ENCODE measurements around the gene PLA2G2C. TPM values are rescaled to one million over a fixed set of nuclear protein-coding genes. Genes with fewer than 3 reads are reported as not detected.
"Not testable (repeated sequence)": the region's sequence is repeated elsewhere in the genome, so short reads cannot be mapped to it uniquely, and the experiment has no call there.

Gene PLA2G2C
- polyA plus RNA-seq, 5 donors, result 0.06 to 0.13 (median 0.10) TPM; not detected in 1

DNA sequence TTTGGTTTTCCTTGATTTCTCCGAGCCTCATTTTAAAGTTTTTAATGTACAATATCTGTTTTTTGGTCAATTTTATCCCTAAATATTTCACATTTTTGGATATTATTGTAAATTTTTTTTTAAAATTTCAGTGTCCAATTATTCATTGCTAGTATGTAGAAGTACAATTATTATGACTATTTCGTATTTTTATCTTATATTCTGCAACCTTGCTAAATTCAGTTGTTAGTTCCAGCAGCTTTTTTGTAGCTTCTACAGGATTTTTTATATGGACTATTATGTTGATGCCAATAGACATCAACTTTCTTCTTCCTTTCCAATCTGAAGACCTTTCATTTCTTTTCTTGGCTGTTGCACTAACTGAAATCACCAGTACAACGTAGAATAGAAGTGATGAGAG lies 51.3 kb downstream of the PLA2G2C start:
- DNase-seq, result no peak

DNA sequence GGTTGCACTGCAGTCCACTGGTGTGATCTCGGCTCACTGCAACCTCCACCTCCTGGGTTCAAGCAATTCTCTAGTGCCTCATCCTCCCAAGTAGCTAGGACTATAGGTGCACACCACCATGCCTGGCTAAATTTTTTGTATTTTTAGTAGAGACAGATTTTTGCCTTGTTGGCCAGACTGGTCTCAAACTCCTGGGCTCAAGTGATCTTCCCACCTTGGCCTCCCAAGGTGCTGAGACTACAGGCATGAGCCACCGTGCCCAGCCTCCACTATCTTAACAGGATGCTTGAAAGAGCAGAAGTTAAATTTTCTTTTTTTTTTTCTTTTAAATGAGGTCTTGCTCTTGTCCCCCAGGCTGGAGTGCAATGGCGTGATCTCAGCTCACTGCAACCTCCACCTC lies 55.8 kb downstream of the PLA2G2C start:
- DNase-seq, result not testable (repeated sequence)

DNA sequence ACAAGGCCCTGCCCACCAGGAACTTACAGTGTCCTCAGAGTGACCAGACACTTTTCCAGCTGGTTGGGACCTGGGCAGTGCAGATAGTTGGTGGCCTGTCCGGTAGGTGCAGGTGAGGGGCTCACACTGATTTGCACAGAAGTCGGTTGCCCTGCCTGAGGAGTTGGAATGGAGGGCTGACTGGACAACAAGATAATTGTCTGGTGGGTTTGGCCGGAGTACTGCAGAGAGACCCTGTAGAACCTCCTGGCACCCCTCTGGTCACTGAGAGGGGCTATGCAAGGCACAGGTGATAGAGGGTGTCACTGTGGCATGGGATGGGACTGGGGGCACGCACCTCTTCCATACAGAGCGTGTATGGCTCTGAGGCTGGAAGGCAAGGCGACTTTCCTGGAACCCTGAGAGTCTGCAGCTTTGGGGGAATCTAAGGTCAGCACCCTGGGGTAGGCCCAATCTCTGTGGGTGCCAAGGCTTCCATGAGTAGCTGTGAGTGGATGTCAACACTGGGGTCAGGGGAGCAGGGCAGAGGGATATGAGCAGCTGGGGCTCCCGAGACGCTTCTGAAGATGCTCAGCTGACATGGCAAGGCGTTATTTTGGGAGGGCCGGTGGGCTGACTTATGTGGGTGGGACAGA lies 59.4 kb downstream of the PLA2G2C start:
- DNase-seq, result no peak

DNA sequence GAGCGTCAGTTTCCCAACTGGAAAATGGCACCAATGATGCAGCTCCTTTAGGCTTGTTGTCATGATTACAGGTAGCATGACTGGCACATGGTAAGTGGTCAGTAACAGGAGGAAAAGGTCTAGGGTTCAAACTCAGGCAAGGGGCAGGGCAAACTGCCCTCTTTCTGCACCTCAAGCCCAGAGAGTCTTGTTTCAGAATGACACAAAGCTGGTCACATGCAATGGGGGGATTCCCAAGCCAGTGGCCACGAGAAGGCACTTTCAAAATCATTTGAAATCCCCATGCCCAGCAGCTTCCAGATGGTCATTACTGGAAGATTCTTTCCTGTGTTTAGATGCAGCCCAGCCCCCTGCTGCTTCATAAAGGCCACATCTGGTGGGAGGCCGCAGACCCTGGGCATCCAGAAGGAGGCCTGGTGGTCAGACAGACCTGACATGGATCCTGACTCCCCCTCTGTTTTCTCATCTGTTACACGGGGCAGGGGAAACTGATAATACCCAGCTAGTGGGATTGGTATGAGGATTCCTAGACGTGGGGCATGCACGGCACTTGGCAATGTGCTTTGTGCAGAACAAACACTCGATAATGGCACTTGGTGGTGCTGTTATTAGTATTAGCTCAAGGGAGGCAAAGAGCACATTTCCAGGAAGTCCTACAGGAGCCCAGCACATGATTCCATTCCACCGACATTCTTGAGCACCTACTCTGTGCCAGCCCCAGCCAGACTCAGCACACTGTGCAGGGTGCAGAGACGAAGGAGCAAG lies 60.1 kb downstream of the PLA2G2C start:
- DNase-seq, result no peak

DNA sequence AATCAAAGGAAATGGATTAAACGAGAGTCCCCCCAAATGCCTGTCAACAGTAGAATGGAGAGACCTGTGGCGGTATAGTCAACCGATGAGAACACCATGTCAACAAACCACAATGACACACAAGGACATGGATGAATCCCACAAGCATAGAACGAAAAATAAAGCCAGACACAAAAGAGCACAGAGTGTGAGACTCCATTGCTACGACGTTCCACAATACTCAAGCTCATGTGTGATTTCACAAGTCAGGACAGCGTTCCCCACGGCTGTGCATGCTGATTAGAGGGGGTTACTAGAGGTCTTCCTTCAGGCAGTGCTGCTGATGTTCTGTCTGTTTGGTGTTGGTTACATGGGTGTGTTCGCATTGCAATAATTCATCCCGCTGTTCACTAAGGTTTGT lies 61.2 kb downstream of the PLA2G2C start:
- no peak for DNase-seq

DNA sequence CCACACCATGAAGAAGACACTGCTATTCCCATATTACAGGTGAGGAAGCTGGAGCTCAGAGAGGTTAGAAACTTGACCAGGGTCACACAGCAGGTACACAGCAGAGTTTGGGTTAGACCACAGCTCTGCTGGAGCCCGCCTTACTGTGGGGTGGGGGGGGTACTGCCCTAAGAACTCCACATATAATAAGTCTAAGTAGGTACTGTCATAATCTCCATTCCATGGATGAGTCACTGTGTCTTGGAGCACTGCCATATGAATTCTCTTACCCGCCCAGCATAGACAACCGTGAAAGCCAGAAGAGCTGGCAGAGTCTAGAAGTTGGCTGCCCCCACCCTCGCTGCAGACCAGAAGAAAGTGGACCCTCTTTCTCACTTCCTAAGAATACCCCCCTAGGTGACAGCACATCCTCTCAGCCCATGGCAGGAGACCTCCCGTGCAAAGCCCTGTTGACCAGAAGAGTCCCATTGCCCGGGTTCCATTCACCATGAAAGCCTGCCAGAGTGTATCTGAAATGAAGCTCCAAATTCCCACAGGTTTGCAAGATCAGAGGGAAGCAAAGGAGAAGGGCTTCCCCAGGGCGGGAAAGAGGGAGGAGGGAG lies 61.8 kb downstream of the PLA2G2C start:
- no peak for DNase-seq

DNA sequence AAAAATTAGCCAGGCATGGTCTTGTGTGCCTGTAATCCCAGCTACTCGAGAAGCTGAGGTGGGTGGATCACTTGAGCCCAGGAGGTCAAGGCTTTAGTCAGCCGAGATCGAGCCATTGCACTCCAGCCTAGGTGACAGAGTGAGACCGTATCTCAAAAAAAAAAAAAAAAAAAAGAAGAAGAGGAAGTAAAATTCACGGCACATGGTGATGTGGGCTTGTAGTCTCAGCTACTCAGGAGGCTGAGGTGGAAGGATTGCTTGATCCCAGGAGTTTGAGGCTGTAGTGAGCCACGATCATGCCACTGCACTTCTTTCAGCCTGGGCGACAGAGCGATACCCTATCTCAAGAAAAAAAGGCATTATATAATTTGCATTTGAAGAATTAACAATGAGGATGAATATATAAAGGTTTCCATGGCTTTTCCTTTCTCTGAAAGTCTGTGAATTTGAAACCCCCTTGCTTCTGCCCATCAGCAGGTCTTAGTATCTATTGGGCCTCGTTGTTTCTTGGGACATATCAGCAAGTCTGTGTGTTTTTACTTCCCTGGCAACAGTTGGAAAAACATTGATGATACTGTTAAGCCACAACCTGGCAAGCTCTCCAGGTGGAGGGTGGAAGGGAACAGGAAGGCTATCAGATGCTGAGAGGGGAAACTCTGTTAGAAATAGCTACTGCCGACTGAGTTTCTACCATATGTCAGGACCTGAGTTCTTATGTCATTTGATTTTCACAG lies 62.4 kb downstream of the PLA2G2C start:
- no peak for DNase-seq

DNA sequence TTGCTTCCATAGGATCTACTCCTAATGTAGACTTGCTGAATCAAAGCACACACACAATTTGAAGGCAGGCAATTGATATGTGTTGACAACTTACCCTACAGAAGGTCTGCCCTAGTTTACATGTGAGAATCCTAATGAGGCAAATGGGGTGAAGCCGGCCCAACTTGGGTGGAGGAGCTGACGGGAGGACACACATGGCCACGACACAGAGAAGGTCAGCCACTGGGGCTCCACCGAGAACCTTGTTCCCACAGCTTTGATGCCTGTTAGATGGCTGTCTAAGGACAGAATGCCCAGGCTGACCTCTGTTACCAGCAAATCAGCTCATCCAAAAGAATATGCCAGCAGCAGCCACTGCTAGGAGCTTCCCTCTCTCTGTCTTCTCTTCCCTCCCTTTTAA lies 65.5 kb downstream of the PLA2G2C start:
- no peak for DNase-seq

DNA sequence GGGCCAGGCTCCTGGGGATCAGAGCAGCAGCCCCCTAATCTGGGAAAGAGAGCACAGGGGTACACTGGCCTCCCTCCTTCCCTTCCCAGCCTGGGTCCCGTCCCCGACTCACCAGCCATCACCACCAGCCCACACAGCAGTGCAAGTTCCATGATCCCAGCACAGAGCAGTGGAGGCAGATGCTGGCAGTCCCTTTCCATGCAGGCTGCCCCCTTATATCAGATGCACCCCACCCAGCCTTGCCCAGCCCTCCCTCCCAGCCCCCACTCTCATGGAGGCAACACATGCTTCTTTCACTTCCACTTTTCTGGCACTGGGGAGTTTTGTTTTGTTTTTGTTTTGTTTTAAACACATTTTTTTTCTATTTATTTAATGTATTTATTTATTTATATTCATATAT lies 67.0 kb downstream of the PLA2G2C start, which contains the start of gene PLA2G2D:
TSS of gene PLA2G2D (minus strand) at position 190 of the 400 bp plus-strand sequence. CDS start at position 152, 38 bp downstream.
- no peak for DNase-seq

DNA sequence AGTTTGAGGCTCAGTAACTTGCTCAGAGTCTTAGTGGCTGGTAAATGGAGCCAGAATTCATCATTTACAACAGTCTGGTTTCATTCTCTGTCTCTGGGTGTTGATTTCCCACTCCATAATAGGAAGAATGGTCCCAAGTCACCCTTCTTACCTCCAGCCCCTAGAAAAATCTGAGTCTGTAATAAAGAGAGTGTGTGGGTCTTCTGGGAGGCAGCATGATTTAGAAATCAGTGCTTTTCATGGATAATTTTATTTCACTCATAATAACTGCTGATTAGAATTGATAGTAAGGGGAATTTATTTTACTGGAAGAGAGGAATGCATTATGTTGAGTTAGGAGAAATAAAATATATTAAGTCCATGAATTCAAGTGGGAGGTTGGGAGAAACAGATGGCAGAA lies 69.1 kb downstream of the PLA2G2C start:
- no peak for DNase-seq

DNA sequence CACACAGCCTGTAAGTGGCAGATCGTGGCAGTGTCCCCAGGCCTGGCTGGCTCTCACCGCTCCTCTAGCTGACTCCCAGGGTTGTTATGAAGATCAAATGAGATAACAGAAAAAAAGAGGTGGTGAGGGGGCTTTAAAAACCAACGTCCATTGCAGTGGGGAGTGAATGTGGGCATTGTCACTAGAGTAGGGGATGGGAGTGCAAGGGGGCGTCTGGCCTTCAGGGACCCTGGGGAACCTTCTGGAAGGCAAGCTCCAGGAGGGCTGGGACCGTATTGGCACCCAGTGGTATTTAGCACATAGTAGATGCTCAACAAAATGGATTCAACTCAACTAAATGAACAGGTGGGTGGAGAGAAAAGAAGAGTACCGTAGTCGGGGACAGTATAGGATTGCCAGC lies 70.4 kb downstream of the PLA2G2C start:
- DNase-seq, result no peak

DNA sequence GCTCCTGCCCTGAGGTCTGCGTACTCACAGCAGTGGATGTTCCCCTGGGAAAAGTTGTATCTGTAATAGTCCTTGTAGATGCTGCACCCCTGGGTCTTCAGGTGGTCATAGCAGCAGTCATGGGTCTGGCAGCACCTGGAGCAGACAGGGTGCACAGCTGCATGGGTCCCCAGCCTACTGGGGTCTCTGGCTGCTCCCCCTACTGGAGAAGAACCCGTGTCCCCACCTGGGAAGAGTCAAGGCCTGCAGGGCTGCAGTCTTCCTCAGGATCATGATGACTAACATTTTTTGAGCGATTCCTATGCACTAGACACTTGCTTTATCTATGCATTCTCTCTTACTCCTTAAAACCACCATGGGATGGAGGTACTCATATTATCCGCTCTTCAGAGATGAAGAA lies 70.8 kb downstream of the PLA2G2C start:
- no peak for DNase-seq

DNA sequence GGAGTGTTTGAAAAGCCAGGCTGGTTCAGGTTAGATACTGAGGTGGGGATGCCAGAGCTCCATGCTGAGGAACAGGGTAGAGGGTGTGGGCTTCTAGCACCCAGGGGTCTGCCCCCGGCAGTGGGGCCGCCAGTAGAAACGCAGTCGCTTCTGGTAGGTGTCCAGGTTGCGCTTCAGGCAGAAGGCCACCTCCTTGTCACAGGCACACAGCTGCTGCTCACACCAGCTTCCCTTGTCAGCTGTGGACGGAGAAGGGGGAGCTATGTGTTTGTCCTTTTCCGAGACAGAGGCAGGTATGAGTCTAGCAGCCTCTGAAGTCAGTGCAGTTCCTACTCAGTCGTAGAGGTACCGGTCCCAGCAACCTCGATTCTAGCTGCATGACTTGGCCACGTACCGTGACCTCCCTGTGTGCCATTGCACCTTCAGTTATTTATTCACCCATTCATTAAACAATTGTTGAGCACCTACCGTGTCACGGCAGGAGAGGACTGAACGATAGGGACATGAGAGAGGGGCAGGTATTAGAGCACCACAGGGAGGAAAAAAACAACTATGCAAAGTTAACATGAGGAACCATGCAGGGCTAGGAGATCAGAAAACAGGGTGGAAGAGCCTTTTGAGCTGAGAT lies 72.2 kb downstream of the PLA2G2C start:
- no peak for DNase-seq

Other genes with a start within 250 kb of the PLA2G2C start
- gene PLA2G2A, start 206.9 kb downstream of the PLA2G2C start, polyA plus RNA-seq (ENCODE audit: insufficient read depth in 1 of 5, insufficient read length in 5 of 5, low replicate concordance in 1 of 5), result 1 to 10 TPM in 2 of 5 donors, under 1 TPM in 3; 0.60 to 3.8 (median 0.93) TPM
- 1 to 10 TPM in 2 of 5 donors, under 1 TPM in 3; 0.26 to 1.3 (median 0.66) TPM for gene PLA2G5, start 116.3 kb downstream of the PLA2G2C start, polyA plus RNA-seq (ENCODE audit: insufficient read depth in 1 of 5, insufficient read length in 5 of 5, low replicate concordance in 1 of 5)
- gene PLA2G2D, start 67.0 kb downstream of the PLA2G2C start, polyA plus RNA-seq (ENCODE audit: insufficient read depth in 1 of 5, insufficient read length in 5 of 5, low replicate concordance in 1 of 5), result under 1 TPM in 4 of 5 donors, not detected in 1; 0.04 to 0.12 (median 0.10) TPM
- not detected for gene PLA2G2F, start 47.2 kb downstream of the PLA2G2C start, polyA plus RNA-seq (ENCODE audit: insufficient read depth in 1 of 5, insufficient read length in 5 of 5, low replicate concordance in 1 of 5)
- gene UBXN10, start 422 bp downstream of the PLA2G2C start, polyA plus RNA-seq (ENCODE audit: insufficient read depth in 1 of 5, insufficient read length in 5 of 5, low replicate concordance in 1 of 5), result 1 to 10 TPM; 1.9 to 6.3 (median 4.5) TPM
- 1 to 10 TPM in 1 of 5 donors, under 1 TPM in 4; 0.45 to 1.2 (median 0.57) TPM for gene VWA5B1, start 104.4 kb upstream of the PLA2G2C start, polyA plus RNA-seq (ENCODE audit: insufficient read depth in 1 of 5, insufficient read length in 5 of 5, low replicate concordance in 1 of 5)

All from right lung (tissue), 5 donors.